Suppressor macrophage treated with lipopolysaccharide for 1 hour (primary cell): ENCODE measurements around the gene ZNF654.
"Not testable (repeated sequence)": the region's sequence is repeated elsewhere in the genome, so short reads cannot be mapped to it uniquely, and the experiment has no call there.

ENCODE experiments used
- DNase-seq, 3 donors: peaks; one replicate each; pipeline ENCODE4 v3.0.0-alpha.2; 2020 to 2022

Gene ZNF654

DNA sequence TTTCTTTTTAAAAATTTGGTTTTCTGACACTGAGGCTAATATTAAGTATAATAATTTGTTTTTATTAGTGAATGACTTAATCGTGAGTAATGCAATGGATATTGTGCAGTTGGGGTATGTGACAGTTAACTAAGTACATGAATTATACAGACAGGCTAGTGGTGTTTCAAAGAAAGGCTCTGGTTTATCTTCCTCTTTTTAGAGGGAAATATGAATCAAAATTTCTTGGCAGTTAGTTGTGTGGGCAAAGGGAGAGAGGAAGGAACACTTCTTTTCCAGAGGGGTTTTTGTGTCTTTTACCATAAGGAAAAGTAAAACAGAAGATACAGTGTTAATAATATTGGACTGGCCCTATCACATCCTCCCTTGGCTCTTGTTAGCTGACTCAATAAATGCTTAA is 2.7 kb downstream of the ZNF654 start:
- peak; percentile 58 to 87 (median 72) for DNase-seq

- DNase-seq: no peak
Observed at GRCh38 chr3:88075072-88075471, 16.0 kb downstream of the ZNF654 start.

- no peak for DNase-seq
Observed at GRCh38 chr3:88075497-88075896, 16.4 kb downstream of the ZNF654 start.

DNA sequence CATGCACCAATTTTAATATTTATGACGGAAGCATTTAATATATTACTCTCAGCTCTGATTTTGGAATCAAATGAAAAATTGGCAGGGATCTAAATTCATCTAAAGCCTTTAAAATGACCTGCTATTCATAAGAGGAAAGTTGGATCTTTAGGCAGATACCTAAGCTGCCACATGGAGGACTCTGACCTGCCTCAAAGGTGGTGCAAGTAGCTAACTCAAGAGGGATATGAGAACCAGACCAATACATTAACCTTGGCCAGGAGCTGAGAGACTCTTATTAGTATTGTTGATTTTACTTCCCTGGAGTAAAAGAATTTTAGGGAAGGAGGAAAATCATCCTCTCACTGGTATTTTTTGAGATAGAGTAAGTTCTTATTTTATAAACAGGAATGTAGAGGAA is 17.7 kb downstream of the ZNF654 start:
- DNase-seq: no peak

DNA sequence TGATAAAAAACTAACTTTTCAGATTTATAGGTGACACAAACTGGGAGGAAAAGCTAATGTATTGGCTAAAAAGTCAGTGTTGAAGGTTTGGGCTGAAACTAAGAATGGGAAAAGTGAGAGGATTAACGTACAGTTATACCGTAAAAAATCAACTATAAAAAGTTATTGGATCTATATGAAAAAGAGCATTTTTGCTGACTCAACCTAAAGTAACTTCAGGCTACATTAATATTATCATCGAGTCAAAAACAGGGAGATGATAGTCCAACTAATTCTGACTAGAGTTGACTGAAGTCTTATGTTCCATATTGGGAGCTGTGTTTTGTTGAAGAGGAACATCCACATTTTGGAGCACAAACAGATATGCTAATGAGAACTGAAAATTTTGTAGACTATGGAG is 19.9 kb downstream of the ZNF654 start:
- no peak for DNase-seq

- no peak for DNase-seq
Observed at GRCh38 chr3:88082854-88083253, 23.8 kb downstream of the ZNF654 start.

- DNase-seq: no peak
Observed at GRCh38 chr3:88084097-88084501, 25.0 kb downstream of the ZNF654 start.

GRCh38 chr3:88090681-88091080 is 31.6 kb downstream of the ZNF654 start:
- DNase-seq: no peak

GRCh38 chr3:88092270-88092669 is 33.2 kb downstream of the ZNF654 start:
- DNase-seq: no peak

DNA sequence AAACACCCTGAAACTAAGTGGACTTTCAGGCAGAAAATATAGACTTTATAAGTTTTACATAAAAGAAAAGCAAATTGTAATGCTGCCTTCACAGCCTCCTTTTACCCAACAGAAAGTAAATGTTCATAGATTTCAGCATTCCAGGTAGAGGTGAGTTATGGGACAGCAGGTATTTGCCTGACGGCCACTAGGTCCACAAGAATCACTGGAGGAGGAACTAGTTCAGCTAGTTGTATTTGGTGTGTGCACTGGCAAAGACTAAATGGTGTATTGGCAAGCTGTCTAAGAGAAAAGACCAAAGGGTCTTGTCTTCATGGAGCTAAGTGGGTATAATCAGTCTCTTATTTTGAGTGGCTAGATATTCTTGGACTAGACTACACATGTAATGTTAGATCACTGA is 34.2 kb downstream of the ZNF654 start:
- DNase-seq: no peak

- DNase-seq: no peak
Observed at GRCh38 chr3:88101142-88101541, 42.1 kb downstream of the ZNF654 start.

DNA sequence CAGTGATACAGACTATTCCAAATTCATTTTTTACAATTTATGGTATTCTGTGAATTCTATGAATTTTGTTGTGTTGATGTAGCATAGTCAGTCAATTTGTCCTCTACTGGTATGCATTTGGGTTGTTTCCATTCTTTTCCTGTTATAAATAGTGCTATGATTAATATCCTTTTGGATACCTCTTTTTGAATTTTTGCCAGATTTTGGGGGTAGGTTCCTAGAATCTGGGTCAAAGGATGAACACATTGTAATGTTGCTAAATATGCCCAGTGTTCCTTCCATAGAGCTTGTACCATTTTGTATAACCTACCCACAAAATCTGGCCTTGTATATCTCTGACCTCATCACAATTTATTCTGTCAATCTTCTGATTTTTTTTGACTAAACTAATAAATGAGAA is 46.3 kb downstream of the ZNF654 start:
- DNase-seq: no peak

DNA sequence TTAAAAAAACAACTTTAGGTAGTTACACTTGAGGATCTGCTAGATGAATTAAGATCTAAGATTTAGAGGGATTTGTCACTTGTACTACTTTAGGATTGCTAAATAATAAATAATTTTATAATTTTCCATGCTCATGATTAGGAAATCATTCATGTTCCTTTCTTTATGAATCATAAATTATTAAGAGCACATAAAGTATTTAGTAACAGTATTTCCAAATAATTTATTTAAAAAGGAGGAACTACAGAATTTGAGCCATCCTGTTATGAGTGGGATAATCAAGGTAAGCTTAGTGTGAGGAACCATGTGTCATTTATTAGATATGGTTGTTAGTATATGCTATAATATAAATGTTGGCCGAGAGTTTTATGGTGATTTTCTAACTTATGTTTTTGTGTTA is 53.2 kb downstream of the ZNF654 start:
- peak in 2 of 3 donors; percentile 47 to 60 for DNase-seq

GRCh38 chr3:88113311-88114162 is 54.5 kb downstream of the ZNF654 start:
- DNase-seq: peak; percentile 83 to 86 (median 84)

DNA sequence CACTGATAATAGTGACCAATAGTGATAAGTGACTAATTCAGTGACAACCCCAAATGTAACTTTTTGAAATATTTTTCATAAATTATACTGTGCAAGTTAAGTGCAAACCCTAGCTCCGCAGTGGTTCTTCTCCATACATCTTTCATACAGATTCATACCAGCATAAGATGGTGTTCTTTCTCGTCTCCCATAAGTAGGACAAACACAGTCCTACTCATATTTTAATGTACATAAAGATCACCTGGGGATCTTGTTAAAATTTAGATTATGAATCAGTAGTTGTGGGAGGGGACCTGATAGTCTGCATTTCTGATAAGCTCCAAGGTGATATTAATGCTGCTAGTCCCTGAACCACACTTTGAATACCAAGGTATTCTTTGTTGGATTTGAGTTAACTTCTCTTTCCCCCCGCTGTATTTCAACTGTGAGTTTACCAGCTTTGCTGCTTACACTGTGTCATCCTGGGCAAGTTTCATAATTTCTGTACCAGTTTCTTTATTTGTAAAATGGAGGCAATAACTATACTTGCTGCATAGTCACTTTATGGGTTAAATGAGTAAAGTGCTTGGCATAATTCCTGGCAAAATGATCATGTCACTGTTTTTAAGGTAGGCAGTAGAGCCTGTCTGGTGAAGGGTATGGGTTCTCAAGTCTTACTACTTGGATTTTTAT is 56.0 kb downstream of the ZNF654 start:
- no peak for DNase-seq

DNA sequence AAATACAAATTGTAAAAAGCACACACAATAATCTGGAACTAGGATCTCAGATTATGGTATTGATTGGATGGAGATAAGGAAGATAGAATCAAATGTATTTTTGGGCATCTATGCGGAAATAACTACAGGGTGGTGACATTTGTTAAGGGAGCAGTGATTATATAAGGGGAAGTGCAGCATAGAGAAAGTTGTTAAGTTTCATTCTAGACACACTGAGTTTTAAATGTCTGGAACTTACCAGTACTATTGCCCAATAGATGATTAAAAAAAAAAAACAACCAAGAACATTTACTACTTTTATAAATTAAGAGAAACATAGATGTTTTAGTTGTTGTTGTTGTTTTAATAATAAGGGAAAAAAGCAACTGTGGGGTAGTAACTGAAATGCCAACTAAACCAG is 58.6 kb downstream of the ZNF654 start:
- DNase-seq: peak in 2 of 3 donors; percentile 26 to 27

- DNase-seq: not testable (repeated sequence)
Observed at GRCh38 chr3:88118603-88119002, 59.5 kb downstream of the ZNF654 start.

- peak in 1 of 3 donors; percentile 31 for DNase-seq
Observed at GRCh38 chr3:88123526-88123925, 64.5 kb downstream of the ZNF654 start.

- no peak for DNase-seq
Observed at GRCh38 chr3:88131695-88132094, 72.6 kb downstream of the ZNF654 start.

DNA sequence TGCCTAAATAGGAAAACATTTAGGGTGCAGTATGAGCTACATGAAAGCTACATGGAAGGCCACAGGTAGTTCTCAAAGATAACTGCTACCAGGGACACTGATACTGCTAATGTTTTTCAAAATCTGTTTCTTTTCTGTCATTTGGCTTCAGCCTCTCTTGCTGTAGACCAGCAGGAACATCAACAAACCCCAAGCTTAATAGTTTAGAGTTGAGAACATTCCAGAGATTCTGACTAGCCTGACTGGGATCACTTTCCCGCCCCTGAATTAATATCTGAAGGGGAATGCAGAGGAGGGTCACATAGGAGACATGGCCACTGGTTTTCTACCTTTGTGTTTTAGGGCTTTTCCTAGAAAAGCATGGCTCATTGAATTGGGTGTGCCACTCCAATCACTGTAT is 73.8 kb downstream of the ZNF654 start:
- DNase-seq: no peak

DNA sequence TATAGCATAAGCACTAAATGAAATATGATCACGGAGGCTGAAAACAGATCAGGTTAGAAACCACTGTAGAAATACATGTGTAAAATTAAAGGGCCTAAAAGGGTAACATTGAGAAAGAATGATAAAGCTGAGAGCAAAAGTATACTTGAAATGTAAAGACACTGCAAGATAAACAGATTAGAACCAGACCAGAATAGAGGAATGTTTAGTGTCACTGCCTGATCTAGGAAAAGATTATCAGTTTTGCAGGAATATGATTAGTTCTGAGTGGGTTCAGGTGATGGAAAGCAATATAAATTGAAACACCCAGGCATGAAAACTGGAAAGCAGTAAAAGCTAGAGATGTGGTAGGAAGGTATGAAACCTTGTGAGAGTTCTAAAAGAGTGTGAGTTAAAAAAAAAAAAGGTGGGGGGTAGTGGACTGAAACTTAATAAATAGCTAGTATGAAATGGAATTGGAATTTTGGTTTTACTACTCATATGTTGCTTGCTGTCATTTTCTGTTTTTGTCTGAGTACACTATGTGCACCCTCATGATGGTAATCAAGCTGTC is 74.7 kb downstream of the ZNF654 start:
- no peak for DNase-seq

GRCh38 chr3:88137836-88138235 is 78.8 kb downstream of the ZNF654 start:
- DNase-seq: no peak

GRCh38 chr3:88141458-88142083 is 82.5 kb downstream of the ZNF654 start:
- DNase-seq: no peak
